ENCODE results near the gene OSBPL9.

DNA sequence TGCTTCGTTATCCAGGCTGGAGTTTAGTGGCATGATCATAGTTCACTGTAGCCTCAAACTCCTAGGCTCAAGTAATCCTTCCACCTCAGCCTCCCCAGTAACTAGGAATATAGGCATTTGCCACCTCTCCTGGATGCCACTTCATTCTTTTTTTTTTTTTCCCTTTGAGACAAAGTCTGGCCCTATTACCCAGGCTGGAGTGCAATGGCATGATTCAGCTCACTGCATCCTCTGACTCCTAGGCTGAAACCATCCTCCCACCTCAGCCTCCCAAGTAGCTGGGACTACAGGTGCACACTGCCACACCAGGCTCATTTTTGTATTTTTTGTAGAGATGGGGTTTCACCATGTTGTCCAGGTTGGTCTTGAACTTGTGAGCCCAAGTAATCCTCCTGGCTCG lies 19.3 kb downstream of the OSBPL9 start:
- TF ChIP-seq, protein P1, sequence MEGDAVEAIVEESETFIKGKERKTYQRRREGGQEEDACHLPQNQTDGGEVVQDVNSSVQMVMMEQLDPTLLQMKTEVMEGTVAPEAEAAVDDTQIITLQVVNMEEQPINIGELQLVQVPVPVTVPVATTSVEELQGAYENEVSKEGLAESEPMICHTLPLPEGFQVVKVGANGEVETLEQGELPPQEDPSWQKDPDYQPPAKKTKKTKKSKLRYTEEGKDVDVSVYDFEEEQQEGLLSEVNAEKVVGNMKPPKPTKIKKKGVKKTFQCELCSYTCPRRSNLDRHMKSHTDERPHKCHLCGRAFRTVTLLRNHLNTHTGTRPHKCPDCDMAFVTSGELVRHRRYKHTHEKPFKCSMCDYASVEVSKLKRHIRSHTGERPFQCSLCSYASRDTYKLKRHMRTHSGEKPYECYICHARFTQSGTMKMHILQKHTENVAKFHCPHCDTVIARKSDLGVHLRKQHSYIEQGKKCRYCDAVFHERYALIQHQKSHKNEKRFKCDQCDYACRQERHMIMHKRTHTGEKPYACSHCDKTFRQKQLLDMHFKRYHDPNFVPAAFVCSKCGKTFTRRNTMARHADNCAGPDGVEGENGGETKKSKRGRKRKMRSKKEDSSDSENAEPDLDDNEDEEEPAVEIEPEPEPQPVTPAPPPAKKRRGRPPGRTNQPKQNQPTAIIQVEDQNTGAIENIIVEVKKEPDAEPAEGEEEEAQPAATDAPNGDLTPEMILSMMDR (IDR thresholded peaks at IDR 0.05) = no peak
- no peak for TF ChIP-seq EZH2 (IDR thresholded peaks at IDR 0.05)
